Measurements from ENCODE around the gene NHS.

The NHS gene

DNA sequence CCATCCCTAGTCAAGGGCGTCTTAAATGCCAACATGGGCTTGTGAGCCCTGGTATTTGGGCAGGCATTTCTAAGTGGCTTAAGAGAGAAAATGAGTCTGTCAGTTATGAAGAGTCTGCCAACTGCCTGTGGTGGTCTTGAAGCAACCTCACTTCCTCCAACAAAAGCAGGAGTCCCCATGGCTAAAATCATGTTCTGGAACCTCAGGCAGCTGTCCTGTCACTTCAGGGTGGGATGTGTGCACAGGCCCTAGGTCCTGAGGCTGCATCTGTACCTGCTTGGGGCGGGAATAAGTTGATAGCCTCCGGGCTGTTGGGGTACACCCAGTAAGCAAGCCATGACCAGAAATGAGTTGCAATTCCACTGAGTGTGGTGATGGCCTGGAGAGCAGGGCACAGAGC lies 247.3 kb downstream of the NHS start:
- H3K4me3 ChIP-seq (ENCODE audit: low read length): no peak overlapping the region
- no peak overlapping the region for H3K9ac ChIP-seq (ENCODE audit: low read length)
- H3K4me1 ChIP-seq (ENCODE audit: control insufficient read depth, insufficient read depth, low read length): no peaks in the 10 kb centered on the region
- no peaks in the 10 kb centered on the region for H3K27me3 ChIP-seq (ENCODE audit: control insufficient read depth, insufficient read depth, low read length)
- no peaks in the 10 kb centered on the region for H3K36me3 ChIP-seq (ENCODE audit: control insufficient read depth, insufficient read depth, low read length)
- H3K9me3 ChIP-seq (ENCODE audit: control insufficient read depth, low read length): no peaks in the 10 kb centered on the region

DNA sequence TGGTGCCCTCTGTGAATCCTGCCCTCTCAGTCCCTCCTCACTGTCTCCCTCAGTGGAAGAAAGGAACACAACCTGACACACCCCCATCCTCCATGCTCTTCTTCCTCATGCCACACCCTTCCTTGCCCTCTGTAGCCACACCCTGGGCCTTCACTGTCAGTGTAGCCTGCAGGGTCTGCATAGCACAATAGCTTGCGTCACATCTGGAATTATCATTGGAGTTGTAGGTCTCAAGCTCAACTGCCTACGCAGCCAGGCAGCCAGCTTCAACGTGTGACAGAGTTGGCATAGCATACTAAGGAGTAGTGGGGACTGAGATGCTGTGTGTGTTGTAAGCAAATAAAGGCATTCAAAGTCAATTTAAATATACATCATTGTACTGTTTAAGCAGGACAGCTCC lies 248.8 kb downstream of the NHS start:
- H3K9ac ChIP-seq (ENCODE audit: low read length): no peak overlapping the region
- H3K9me3 ChIP-seq (ENCODE audit: control insufficient read depth, low read length): no peaks in the 10 kb centered on the region
- no peaks in the 10 kb centered on the region for H3K27me3 ChIP-seq (ENCODE audit: control insufficient read depth, insufficient read depth, low read length)
- H3K4me3 ChIP-seq (ENCODE audit: low read length): no peak overlapping the region
- H3K4me1 ChIP-seq (ENCODE audit: control insufficient read depth, insufficient read depth, low read length): no peaks in the 10 kb centered on the region
- H3K36me3 ChIP-seq (ENCODE audit: control insufficient read depth, insufficient read depth, low read length): no peaks in the 10 kb centered on the region

DNA sequence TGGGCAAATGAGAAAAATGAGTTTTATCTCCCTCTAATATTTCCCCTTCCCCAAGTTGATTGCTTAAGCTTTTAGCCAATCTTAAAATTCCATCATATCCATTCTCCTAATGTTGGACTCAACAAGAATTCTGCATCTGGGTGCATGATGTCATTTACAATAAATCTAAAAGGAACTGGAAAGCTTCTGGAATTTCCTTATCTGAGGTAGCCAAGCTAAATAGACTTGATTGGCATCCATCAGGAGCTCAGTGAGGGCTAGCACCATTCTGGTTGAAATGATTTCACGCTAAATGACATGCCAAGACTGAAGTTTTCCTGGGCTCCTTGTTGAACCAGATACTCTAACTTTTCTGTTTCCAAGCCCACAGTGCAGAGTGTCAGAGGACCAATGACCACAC lies 252.0 kb downstream of the NHS start:
- Histone ChIP-seq H3K9ac (ENCODE audit: low read length) (no peak overlapping the region), H3K4me3 (ENCODE audit: low read length) (no peak overlapping the region), H3K27me3 (ENCODE audit: control insufficient read depth, insufficient read depth, low read length) (no peaks in the 10 kb centered on the region), H3K4me1 (ENCODE audit: control insufficient read depth, insufficient read depth, low read length) (no peaks in the 10 kb centered on the region), H3K36me3 (ENCODE audit: control insufficient read depth, insufficient read depth, low read length) (no peaks in the 10 kb centered on the region), H3K9me3 (ENCODE audit: control insufficient read depth, low read length) (no peaks in the 10 kb centered on the region)

DNA sequence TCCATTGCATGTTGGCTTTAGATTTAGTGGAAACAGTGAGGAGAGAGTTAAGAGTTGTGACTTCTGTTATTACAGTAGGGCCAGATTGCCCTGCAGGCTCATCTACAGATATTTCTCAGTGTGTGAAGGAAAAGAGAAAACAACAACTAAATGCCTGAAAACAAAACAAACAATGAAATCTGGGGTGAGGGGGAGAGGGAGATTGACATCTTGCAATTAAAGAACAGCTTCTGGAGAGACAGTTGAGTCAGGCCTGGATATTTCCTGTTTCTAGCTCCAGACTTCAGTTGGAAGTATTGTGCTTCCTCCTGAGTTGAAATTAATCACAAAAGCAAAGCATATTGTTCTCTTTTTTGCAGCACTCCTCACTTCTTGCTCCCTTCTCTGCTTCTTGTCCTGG lies 254.0 kb downstream of the NHS start:
- Histone ChIP-seq H3K9ac (ENCODE audit: low read length) (no peak overlapping the region), H3K27me3 (ENCODE audit: control insufficient read depth, insufficient read depth, low read length) (no peaks in the 10 kb centered on the region), H3K4me3 (ENCODE audit: low read length) (no peak overlapping the region), H3K36me3 (ENCODE audit: control insufficient read depth, insufficient read depth, low read length) (no peaks in the 10 kb centered on the region), H3K9me3 (ENCODE audit: control insufficient read depth, low read length) (no peaks in the 10 kb centered on the region), H3K4me1 (ENCODE audit: control insufficient read depth, insufficient read depth, low read length) (peaks cover 6% of the 10 kb centered on the region)

DNA sequence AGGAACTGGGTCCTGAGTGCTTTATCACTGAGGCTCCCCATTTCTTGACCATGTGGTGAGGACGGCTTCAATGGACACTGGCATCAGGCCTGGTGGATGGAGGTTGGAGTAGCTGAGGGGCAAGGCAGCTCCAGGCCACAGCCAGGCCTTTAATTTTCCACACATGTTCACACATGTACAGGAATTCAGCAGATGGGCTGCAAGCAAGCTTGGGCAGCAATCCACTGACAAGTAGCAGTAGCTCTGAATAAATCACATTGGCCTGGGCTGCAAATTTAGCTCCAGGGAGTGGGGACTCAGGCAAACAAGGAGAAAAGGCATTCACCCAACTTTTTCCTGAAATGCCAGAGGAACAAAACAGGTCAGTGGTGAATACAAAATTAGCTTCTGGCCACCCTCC lies 254.5 kb downstream of the NHS start:
- Histone ChIP-seq H3K4me1 (ENCODE audit: control insufficient read depth, insufficient read depth, low read length) (peaks cover 6% of the 10 kb centered on the region), H3K4me3 (ENCODE audit: low read length) (no peak overlapping the region), H3K36me3 (ENCODE audit: control insufficient read depth, insufficient read depth, low read length) (no peaks in the 10 kb centered on the region), H3K9ac (ENCODE audit: low read length) (no peak overlapping the region), H3K27me3 (ENCODE audit: control insufficient read depth, insufficient read depth, low read length) (no peaks in the 10 kb centered on the region), H3K9me3 (ENCODE audit: control insufficient read depth, low read length) (no peaks in the 10 kb centered on the region)

DNA sequence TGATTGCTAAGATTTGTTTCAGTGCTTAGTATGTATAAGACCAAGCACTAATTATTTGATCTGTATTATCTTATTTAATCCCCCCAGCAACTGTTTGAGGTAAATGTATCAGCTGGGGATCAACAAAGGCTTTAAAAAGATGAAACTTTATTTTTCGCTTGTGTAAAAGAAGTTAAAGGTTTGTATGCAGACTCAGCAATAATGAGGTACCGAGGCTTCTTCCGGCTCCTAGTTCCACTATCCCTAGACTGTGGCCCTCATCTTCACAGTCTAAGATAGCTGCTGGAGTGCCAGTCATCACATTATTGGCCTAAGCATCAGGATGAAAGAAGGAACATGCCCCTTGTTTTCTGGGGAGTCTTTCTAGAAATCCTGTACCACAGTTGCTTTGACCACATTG lies 256.6 kb downstream of the NHS start:
- Histone ChIP-seq H3K4me3 (ENCODE audit: low read length) (no peak overlapping the region), H3K9me3 (ENCODE audit: control insufficient read depth, low read length) (no peaks in the 10 kb centered on the region), H3K4me1 (ENCODE audit: control insufficient read depth, insufficient read depth, low read length) (peaks cover 13% of the 10 kb centered on the region), H3K9ac (ENCODE audit: low read length) (no peak overlapping the region), H3K36me3 (ENCODE audit: control insufficient read depth, insufficient read depth, low read length) (no peaks in the 10 kb centered on the region), H3K27me3 (ENCODE audit: control insufficient read depth, insufficient read depth, low read length) (no peaks in the 10 kb centered on the region)

DNA sequence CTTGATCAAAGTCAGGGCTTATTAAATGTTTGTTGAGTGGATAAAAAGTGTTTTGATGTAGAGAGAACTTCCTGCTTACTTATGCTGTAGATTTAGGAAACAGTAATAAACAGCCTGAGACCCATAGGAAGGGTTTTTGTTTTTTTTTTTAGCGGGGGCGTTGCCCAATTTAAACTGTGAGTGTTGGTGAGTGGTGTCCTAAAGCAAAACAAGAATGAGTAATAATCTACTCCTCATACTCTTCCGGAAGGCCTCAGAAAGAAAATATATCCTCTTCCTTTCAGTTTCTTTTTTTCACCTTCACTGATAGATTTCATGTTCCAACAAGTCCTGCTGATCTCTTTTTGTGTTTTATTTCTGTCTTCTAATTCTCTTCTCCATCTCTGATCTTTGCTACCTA lies 257.9 kb downstream of the NHS start:
- H3K36me3 ChIP-seq (ENCODE audit: control insufficient read depth, insufficient read depth, low read length): no peaks in the 10 kb centered on the region
- H3K9ac ChIP-seq (ENCODE audit: low read length): no peak overlapping the region
- no peak overlapping the region for H3K4me3 ChIP-seq (ENCODE audit: low read length)
- no peaks in the 10 kb centered on the region for H3K27me3 ChIP-seq (ENCODE audit: control insufficient read depth, insufficient read depth, low read length)
- no peaks in the 10 kb centered on the region for H3K9me3 ChIP-seq (ENCODE audit: control insufficient read depth, low read length)
- peaks cover 13% of the 10 kb centered on the region for H3K4me1 ChIP-seq (ENCODE audit: control insufficient read depth, insufficient read depth, low read length)

DNA sequence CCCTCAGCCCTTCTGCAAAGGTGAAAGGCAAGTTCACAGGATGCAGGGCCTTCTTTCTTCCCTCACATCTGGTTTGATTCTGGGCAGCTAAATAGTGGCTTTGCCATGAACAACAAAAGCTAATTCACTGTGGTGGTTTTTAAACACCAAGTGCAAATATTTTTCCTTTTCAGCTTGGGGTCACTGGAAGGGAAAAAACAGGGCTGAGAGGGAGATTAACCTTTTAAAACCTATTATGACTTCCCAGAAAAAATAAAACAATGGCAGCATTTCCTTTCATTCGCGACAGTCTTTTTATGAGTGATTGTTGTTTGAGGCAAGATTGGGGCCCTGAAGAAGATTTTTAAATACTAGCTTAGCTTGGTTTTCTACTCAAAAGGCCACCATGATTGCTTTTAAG lies 258.5 kb downstream of the NHS start:
- no peaks in the 10 kb centered on the region for H3K36me3 ChIP-seq (ENCODE audit: control insufficient read depth, insufficient read depth, low read length)
- no peaks in the 10 kb centered on the region for H3K9me3 ChIP-seq (ENCODE audit: control insufficient read depth, low read length)
- peaks cover 13% of the 10 kb centered on the region for H3K4me1 ChIP-seq (ENCODE audit: control insufficient read depth, insufficient read depth, low read length)
- H3K4me3 ChIP-seq (ENCODE audit: low read length): no peak overlapping the region
- H3K27me3 ChIP-seq (ENCODE audit: control insufficient read depth, insufficient read depth, low read length): no peaks in the 10 kb centered on the region
- H3K9ac ChIP-seq (ENCODE audit: low read length): no peak overlapping the region

DNA sequence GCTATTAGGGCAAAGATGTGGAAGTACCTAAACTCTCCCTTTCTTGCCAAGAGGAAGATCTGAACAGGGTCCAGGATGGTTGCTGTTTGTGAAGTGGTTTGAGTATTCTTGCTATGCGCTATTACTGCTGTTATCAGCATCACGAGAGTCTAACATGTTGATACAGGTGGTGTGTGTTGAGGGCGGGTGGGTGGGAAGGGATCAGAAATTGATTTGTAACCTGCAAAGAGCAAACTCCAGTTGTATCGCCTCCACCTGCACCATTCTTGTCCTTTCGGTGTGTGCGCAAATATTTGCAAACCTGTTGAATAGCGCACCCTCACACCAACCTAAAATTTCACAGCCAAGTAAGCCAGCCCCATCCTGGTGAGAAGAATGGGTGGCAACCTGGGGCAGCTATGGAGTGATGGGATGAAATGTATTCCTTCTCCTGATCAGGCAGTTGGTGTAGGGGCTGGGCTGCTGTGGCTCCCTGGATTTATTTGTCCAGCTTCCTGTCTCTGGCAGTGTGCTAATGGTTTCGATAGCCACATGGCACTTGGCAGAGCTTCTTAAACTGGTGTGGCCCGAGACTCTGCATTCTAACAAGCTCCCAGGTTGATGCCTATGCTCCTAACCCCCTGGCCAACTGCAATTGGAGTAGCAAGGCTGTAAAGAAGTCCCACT lies 259.7 kb downstream of the NHS start:
- no peaks in the 10 kb centered on the region for H3K9me3 ChIP-seq (ENCODE audit: control insufficient read depth, low read length)
- no peaks in the 10 kb centered on the region for H3K27me3 ChIP-seq (ENCODE audit: control insufficient read depth, insufficient read depth, low read length)
- no peaks in the 10 kb centered on the region for H3K36me3 ChIP-seq (ENCODE audit: control insufficient read depth, insufficient read depth, low read length)
- peaks cover 13% of the 10 kb centered on the region for H3K4me1 ChIP-seq (ENCODE audit: control insufficient read depth, insufficient read depth, low read length)
- no peak overlapping the region for H3K9ac ChIP-seq (ENCODE audit: low read length)
- no peak overlapping the region for H3K4me3 ChIP-seq (ENCODE audit: low read length)

DNA sequence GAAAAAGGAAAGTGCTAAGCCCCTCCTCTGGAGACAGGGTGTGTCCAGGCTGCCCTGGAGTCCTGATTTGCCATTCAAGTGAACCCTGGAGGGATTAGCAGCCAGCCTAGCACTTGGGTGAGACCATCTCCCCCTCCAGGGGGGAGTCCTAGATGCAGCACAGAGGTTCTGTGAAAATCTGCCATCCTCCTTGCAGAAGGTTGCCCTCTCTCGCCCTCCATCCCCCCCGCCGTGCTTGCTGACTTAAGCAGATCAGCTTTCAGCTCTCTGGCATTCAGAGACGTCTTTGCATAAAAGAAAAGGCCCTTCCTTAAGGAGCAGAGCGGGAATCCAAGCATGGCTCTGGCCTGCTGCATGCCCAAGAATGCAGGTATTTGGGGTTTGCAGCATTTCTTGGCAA lies 260.2 kb downstream of the NHS start:
- Histone ChIP-seq H3K27me3 (ENCODE audit: control insufficient read depth, insufficient read depth, low read length) (no peaks in the 10 kb centered on the region), H3K36me3 (ENCODE audit: control insufficient read depth, insufficient read depth, low read length) (no peaks in the 10 kb centered on the region), H3K4me1 (ENCODE audit: control insufficient read depth, insufficient read depth, low read length) (peaks cover 13% of the 10 kb centered on the region), H3K9me3 (ENCODE audit: control insufficient read depth, low read length) (no peaks in the 10 kb centered on the region), H3K4me3 (ENCODE audit: low read length) (no peak overlapping the region), H3K9ac (ENCODE audit: low read length) (no peak overlapping the region)

DNA sequence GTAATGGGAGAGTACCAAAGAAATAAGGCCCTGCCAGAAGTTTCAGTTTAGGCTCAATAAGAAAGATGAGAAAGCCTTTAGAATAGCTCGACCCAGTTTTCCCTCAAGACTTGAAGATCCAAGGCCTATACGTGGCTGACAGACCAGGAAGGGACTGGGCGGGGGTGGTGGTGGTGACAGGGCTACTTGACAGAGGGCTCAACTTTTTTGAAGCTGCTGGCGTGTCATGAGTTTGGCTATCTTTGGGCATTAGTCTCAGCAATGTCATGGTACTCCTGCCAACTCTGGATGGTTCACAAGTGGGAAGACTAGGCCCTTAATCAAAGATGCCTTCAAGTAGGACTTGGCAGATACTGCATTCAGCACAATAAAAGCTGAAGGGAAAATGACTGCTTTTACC lies 262.2 kb downstream of the NHS start:
- Histone ChIP-seq H3K27me3 (ENCODE audit: control insufficient read depth, insufficient read depth, low read length) (no peaks in the 10 kb centered on the region), H3K4me3 (ENCODE audit: low read length) (no peak overlapping the region), H3K9me3 (ENCODE audit: control insufficient read depth, low read length) (no peaks in the 10 kb centered on the region), H3K9ac (ENCODE audit: low read length) (no peak overlapping the region), H3K4me1 (ENCODE audit: control insufficient read depth, insufficient read depth, low read length) (peaks cover 13% of the 10 kb centered on the region), H3K36me3 (ENCODE audit: control insufficient read depth, insufficient read depth, low read length) (no peaks in the 10 kb centered on the region)

DNA sequence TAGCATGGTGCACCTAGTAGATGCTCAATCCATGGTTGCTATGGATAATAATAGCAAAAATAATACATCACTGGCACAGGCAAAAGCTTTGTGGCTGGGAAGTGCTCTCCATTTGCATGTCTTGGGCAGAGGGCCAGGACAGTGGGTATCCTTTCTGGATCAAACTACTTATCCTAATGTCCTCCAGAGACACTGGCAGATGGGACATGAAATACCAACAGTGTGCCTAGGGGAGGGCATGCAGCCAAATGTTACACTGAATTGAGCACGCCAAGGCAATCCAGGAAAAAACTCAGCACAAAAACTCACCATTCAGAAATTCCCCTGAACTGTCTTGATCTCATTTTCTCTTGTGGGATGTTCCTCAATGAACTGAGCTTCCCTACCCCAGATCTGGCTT lies 263.7 kb downstream of the NHS start:
- H3K9ac ChIP-seq (ENCODE audit: low read length): no peak overlapping the region
- H3K36me3 ChIP-seq (ENCODE audit: control insufficient read depth, insufficient read depth, low read length): no peaks in the 10 kb centered on the region

DNA sequence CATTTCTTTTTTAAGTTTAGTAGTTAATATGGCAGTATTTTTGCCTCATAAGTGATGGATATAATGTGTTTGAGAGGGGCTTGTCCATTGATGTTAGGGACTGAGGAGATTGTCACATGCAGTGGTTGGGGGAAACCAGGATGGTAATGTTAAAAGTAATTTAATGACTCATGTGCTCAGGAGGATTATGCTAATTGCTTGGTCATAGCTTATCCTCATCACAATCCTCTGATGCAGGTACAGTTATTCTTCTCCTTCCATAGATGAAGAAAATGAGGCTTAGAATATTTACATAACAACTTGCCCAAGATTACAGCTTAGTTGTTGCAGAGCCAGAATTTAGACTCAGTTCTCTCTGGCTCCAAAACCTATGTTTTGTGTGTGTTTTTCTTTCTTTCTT lies 267.9 kb downstream of the NHS start:
- Histone ChIP-seq H3K27me3 (ENCODE audit: control insufficient read depth, insufficient read depth, low read length) (no peaks in the 10 kb centered on the region), H3K4me3 (ENCODE audit: low read length) (no peak overlapping the region), H3K36me3 (ENCODE audit: control insufficient read depth, insufficient read depth, low read length) (no peaks in the 10 kb centered on the region), H3K4me1 (ENCODE audit: control insufficient read depth, insufficient read depth, low read length) (no peaks in the 10 kb centered on the region), H3K9me3 (ENCODE audit: control insufficient read depth, low read length) (no peaks in the 10 kb centered on the region), H3K9ac (ENCODE audit: low read length) (no peak overlapping the region)

More for the DNA sequence above, 263.7 kb downstream of the NHS start:
- no peaks in the 10 kb centered on the region for H3K9me3 ChIP-seq (ENCODE audit: control insufficient read depth, low read length)
- H3K27me3 ChIP-seq (ENCODE audit: control insufficient read depth, insufficient read depth, low read length): no peaks in the 10 kb centered on the region
- peaks cover 6% of the 10 kb centered on the region for H3K4me1 ChIP-seq (ENCODE audit: control insufficient read depth, insufficient read depth, low read length)
- no peak overlapping the region for H3K4me3 ChIP-seq (ENCODE audit: low read length)
